T-helper 22 cell (primary cell): ENCODE results near the gene CCND1.

Experiments
- DNase-seq: peaks from one replicate; pipeline ENCODE4 v3.0.0-alpha.2; 2020; ENCODE audit warnings: low read depth

The CCND1 gene

GRCh38 chr11:69654001-69654659 is 13.2 kb downstream of the CCND1 start:
- DNase-seq, result no peak

- DNase-seq, result no peak
Observed at GRCh38 chr11:69654660-69655478, 13.9 kb downstream of the CCND1 start.

- DNase-seq, result no peak
Observed at GRCh38 chr11:69655479-69656428, 14.8 kb downstream of the CCND1 start.

- DNase-seq, result no peak
Observed at GRCh38 chr11:69656536-69657455, 15.8 kb downstream of the CCND1 start.

- no peak for DNase-seq
Observed at GRCh38 chr11:69657456-69657910, 16.5 kb downstream of the CCND1 start.

- no peak for DNase-seq
Observed at GRCh38 chr11:69657911-69658625, 17.1 kb downstream of the CCND1 start.

GRCh38 chr11:69658626-69659450 is 17.9 kb downstream of the CCND1 start:
- DNase-seq, result no peak

GRCh38 chr11:69659591-69659990 is 18.6 kb downstream of the CCND1 start:
- DNase-seq, result no peak

- DNase-seq, result no peak
Observed at GRCh38 chr11:69660001-69660500, 19.1 kb downstream of the CCND1 start.

GRCh38 chr11:69661413-69661715 is 20.4 kb downstream of the CCND1 start:
- no peak for DNase-seq

GRCh38 chr11:69662021-69662698 is 21.2 kb downstream of the CCND1 start:
- DNase-seq, result no peak

GRCh38 chr11:69662806-69663205 is 21.9 kb downstream of the CCND1 start:
- no peak for DNase-seq

GRCh38 chr11:69663326-69663725 is 22.4 kb downstream of the CCND1 start:
- no peak for DNase-seq

- no peak for DNase-seq
Observed at GRCh38 chr11:69664103-69664775, 23.3 kb downstream of the CCND1 start.

- DNase-seq, result no peak
Observed at GRCh38 chr11:69664901-69665300, 23.9 kb downstream of the CCND1 start.

- no peak for DNase-seq
Observed at GRCh38 chr11:69665669-69666068, 24.7 kb downstream of the CCND1 start.

GRCh38 chr11:69666261-69666660 is 25.3 kb downstream of the CCND1 start:
- DNase-seq, result no peak

GRCh38 chr11:69666752-69667536 is 26.0 kb downstream of the CCND1 start:
- no peak for DNase-seq
